GF-D8 (cell line): ENCODE data around the gene VPREB1.
"Not testable (repeated sequence)": the region's sequence is repeated elsewhere in the genome, so short reads cannot be mapped to it uniquely, and the experiment has no call there.

Experiments
- DNase-seq: peaks from one replicate; lab custom pipeline; 2025; lab: John Stamatoyannopoulos, UW

VPREB1 gene

DNA sequence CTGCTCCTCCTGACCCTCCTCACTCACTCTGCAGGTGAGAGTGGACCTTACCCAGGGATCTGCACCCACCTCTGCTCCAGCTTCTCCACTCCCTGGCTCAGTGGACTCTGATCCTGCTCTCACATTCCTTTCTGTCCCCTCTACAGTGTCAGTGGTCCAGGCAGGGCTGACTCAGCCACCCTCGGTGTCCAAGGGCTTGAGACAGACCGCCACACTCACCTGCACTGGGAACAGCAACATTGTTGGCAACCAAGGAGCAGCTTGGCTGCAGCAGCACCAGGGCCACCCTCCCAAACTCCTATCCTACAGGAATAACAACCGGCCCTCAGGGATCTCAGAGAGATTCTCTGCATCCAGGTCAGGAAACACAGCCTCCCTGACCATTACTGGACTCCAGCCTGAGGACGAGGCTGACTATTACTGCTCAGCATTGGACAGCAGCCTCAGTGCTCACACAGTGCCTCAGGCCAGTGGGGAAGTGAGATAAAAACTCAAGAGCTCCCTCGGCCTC, 29.7 kb upstream of the VPREB1 start:
- no peak for DNase-seq

- no peak for DNase-seq
These were observed 28.7 kb upstream of the VPREB1 start for GRCh38 chr22:22215659-22216449.

- DNase-seq: no peak
These were observed 28.1 kb upstream of the VPREB1 start for GRCh38 chr22:22216450-22216959.

- DNase-seq: no peak
These were observed 26.3 kb upstream of the VPREB1 start for GRCh38 chr22:22218302-22218701.

- DNase-seq: no peak
These were observed 25.2 kb upstream of the VPREB1 start for GRCh38 chr22:22219140-22219996.

DNA sequence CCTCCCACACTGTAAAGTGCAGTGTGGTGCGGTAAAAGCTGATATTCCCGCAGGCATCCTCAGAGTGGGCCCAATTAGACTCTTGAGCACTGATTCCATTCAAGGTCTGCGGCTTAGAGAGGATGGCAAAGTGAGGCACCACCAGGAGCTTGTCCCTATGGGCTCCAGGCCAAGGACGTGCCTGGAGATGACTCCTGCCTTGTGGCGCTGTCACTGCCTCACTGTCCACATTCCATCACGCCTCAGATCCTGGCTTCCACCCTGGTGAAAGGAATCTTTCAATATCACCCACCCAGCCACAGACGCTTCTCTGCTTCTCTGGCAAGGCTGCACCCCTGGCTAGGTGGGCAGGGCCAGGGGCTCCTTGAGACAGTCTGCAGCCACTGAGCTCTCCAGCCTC, 23.5 kb upstream of the VPREB1 start:
- not testable (repeated sequence) for DNase-seq

DNA sequence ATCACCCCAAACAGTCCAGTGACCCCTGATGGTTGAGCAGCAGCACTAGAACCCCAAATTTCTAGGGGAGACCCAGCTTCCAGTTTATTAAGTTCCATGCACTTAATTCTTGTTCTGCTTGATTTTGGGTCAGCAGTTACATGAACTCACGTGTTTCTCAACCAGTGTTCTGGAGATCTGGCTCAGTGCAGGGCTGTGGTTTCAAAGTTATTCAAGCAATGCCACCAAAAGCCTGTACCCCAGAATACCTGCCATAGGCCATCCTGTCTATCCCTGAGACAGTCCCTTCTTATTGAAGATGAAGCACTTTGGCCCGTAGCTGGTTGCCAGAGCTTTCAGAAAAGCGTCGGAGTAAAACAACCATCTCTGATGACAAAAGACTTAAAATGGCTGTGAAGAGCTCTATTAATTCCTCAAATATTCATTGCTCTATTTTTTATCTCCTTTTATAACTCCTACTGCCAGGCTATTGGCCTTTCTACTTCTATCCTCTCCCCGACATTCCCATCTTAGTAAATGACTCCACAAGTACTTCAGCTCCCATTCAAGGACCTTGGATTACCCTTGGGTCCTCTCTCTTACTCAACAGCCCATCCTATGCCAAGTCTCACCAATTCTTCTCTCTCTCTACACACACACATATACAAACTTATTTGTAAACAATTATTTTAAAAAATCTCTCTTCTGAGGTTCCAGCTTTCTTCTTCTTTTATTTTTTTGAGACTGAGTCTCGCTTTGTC, 18.0 kb upstream of the VPREB1 start:
- DNase-seq: no peak

GRCh38 chr22:22228421-22228820, 16.2 kb upstream of the VPREB1 start:
- no peak for DNase-seq

GRCh38 chr22:22228921-22229320, 15.7 kb upstream of the VPREB1 start:
- DNase-seq: no peak

DNA sequence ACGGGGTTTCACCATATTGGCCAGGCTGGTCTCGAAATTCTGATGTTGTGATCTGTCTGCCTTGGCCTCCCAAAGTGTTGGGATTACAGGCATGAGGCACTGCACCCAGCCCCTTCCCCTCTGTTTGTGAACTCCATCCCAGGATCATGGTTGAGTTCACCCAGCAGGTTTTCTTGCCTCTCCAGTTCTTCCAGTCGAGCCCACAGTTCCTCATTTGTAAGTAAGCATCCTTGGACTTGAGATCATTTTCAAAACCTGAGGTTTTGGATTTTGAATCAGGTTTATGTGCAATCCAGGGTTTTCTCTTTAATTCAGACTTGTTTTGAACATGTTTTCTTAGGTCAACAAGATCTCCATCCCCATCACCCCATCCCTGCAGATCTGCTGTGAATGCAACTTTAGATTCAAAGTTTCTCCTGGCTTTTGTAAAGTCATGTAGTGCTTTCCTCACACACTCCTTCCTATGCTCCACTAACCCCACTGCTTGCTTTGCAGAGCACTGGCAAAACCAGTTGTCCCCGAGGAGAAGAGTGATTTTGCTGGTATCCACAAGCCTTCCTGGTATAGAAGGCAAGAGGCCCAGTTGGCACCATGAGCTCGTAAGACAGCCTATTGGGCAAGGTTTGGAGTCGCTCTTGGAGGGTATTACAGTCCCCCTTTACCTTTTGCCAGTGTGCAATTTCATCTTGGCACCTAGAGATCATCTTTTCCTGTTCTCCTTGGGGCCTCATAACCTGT, 14.7 kb upstream of the VPREB1 start:
- DNase-seq: no peak

GRCh38 chr22:22230438-22230837, 14.1 kb upstream of the VPREB1 start:
- DNase-seq: no peak

DNA sequence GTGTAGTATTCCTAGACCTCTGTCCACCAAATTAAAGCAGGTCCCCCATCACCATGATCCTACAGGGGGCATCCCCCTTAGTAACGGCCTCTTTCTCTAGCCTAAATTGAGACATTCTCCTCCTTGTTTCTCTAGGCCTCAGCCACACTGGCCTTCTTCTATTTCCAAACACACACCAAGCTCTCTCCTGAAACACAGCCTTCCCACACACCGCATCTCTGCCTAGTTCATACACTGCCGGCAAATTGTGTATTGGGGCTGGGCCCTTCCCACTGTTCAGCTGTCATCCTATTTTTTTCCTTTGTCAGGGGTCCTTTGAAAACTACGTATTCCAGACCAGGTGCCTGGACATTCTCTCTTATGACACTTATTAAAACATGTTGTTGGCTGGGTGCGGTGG, 11.5 kb upstream of the VPREB1 start:
- DNase-seq: no peak

DNA sequence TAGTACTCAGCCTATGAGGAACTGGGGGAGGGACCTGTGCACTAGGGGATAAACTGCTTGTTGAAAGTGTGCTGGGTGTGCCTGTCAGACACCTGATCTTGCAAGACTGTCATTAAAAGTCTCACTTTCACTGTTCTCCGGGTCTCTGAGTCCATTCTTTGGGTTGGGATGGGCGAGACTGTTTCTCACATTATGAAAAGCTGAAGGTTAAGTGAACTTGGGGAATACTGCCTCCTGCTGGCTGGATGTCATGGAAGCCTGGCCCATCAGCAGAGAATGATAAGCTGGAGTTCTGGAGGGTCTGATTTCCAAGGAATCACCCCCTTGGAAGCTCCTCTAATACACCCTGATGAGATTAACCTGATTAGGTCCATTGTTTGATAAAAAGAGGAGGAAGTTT, 9.0 kb upstream of the VPREB1 start:
- no peak for DNase-seq

- DNase-seq: no peak
These were observed 7.1 kb upstream of the VPREB1 start for GRCh38 chr22:22237521-22237920.

DNA sequence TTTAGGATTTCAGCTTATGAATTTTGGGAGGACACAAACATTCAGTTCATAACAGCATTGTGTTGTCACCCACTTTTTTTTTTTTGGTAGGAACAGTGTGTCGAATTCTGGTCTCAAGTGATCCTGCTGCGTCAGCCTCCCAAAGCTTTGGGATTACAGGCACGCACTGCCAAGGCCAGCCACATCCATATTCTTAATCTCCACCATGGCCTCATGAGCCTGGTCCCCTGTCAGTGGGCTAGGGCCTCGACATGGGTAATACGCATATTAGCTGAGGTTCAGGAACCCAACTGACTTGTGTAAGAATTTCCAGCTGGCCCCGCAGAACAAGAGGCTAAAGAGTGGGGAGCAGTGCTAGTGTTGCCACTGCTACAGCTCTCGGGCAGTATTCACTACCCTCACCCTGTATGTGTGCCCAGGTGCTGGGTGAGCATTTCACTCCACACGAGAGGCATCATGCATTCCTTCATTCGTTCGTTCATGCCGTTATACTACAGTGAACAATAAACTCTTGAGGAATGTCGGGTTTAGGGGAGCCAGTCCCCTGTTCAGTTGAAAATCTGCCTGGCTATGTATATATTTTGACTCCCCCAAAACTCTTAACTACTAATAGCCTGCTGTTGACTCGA, 5.2 kb upstream of the VPREB1 start:
- DNase-seq: no peak

DNA sequence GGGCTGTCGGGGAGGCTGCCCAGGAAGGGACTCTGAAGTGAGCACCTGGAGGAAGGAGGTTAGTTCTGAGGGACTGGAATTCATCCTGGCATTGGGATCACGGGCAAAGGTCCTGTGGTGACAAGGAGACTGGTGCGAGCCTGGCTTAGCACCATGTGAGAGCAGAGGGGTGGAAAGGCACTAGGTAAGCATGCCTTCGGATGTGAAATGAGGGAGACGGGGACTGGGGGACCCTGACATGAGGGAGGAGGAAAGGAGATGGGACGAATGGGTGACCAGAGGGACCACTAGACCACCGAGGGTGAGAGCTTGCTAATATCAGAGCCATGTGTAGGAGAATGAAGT, 3.1 kb upstream of the VPREB1 start:
- no peak for DNase-seq

- DNase-seq: no peak
These were observed 2.1 kb upstream of the VPREB1 start for GRCh38 chr22:22242488-22242887.

DNA sequence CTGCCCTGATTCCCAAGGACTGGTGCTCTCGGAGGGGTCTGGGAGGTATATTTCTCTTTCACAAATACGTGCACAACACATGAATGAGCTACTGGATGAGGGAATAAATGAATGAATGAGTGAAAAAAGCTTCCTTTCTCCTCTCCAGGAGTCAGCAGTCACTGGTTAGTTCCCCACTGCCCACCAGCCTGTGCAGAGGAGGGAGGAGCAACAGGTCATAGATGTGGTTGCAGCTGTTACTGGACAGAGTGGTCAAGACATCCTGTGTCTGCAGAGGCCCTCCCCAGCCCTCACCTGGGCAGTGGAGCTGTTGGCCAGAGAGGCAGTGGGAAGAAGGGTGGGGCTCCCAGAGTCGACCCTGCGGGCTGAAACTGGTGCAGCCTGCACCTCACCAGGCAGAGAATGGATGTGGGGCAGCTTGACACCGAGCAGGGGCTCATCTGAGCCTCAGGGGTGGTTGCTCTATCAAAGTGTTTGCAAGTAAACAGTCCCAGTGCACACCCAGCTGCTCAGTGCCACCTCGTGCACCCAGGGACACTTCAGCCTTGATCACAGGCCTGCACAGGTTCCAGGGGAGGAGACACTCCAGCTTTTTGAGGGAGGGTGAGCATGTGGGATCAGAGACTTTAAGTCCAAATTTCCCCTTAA, 1.4 kb upstream of the VPREB1 start:
- no peak for DNase-seq

DNA sequence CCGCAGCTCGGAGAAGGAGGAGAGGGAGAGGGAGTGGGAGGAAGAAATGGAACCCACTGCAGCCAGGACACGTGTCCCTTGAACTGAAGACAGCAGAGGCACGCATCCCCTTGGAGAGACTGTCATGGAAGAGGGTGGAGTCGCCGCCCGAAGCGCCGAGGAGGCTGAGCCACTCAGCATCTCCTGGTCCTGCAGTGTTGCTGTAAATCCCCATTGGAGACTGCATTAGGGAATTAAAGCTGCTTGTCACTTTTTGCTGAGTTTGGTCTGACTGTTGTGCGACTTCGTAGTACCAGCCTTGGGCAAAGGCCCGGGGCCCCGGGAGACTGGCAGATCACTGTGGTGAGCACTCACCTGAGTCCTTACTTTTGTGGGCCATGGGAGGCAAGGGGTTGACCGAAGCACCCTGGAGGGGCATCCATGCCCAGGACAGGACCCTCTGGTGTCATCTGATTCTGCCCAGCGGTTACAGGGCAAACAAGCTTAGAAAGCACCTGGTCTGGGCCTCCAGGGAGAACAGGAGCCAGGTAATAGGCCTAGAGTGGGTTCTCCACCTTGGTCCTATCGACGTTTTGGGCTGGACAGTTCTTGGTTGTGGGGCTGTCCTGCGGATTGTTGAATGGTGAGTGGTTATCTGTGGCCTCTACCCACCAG, 797 bp downstream of the VPREB1 start:
- no peak for DNase-seq

DNA sequence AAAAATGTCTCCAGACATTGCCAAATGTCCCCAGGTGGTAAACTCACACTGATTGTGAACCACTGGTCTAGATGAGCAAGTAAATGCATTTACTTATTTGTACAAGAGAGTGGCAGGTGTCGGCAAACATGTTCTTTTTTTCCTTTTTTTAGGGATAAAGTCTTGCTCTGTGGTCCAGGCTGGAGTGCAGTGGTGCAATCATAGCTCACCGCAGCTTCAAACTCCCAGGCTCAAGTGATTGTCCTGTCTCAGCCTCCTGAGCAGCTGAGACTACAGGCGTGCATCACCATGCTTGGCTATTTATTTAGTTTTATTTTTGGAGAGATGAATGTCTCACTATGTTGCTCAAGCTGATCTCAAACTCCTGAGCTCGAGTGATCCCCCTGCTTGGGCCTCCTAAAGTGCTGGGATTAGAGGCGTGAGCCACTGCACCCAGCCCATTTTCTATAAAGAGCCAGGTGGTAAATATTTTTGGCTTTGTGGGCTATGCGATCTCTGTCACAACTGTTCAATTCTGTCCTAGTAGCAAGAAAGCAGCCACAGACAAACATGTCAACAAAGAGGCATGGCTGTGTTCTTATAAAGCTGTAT, 1.4 kb downstream of the VPREB1 start:
- no peak for DNase-seq
